ENCODE results near the gene CDC26.

GRCh38 chr9:113307396-113307975 is 32.1 kb upstream of the CDC26 start:
- TF ChIP-seq, protein P1, sequence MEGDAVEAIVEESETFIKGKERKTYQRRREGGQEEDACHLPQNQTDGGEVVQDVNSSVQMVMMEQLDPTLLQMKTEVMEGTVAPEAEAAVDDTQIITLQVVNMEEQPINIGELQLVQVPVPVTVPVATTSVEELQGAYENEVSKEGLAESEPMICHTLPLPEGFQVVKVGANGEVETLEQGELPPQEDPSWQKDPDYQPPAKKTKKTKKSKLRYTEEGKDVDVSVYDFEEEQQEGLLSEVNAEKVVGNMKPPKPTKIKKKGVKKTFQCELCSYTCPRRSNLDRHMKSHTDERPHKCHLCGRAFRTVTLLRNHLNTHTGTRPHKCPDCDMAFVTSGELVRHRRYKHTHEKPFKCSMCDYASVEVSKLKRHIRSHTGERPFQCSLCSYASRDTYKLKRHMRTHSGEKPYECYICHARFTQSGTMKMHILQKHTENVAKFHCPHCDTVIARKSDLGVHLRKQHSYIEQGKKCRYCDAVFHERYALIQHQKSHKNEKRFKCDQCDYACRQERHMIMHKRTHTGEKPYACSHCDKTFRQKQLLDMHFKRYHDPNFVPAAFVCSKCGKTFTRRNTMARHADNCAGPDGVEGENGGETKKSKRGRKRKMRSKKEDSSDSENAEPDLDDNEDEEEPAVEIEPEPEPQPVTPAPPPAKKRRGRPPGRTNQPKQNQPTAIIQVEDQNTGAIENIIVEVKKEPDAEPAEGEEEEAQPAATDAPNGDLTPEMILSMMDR (IDR thresholded peaks at IDR 0.05), result no peak
- TF ChIP-seq POLR2AphosphoS5 (IDR thresholded peaks at IDR 0.05), result no peak
- no peak for TF ChIP-seq EP300 (IDR thresholded peaks at IDR 0.05)

Data from suprapubic skin (tissue), 4 donors.